Brain microvascular endothelial cell (primary cell): Measurements from ENCODE around the gene NPM3.

ENCODE experiments used
- DNase-seq: peaks from one replicate; pipeline ENCODE4 v3.0.0-alpha.2; 2020
- H3K27ac ChIP-seq: fragments of 250-450 bp; sonication (Bioruptor Pico); 2 replicates; pipeline ENCODE4 v1.5.1; 2020; ENCODE audit warnings: mild to moderate bottlenecking, moderate library complexity
- H3K27me3 ChIP-seq: fragments of 250-450 bp; sonication (Bioruptor Pico); replicated peaks from 2 replicates; pipeline ENCODE4 v1.5.1; 2020; ENCODE audit warnings: mild to moderate bottlenecking
- H3K36me3 ChIP-seq: fragments of 250-450 bp; sonication (Bioruptor Pico); replicated peaks from 2 replicates; pipeline ENCODE4 v1.5.1; 2020; ENCODE audit warnings: mild to moderate bottlenecking
- H3K4me3 ChIP-seq: 2 replicates; pipeline ENCODE4 v1.5.1; 2011; ENCODE audit warnings: low read depth, mild to moderate bottlenecking, control low read depth, low read length, moderate library complexity
- in situ Hi-C: cut with HindIII; loops from 2 replicates; pipeline ENCODE4 v1.10.0; 2017; ENCODE audit warnings: low sequenced_read_pairs, low pct_ligation_motif_present
- TF ChIP-seq, protein P1 (sequence below): IDR thresholded peaks from 2 replicates; pipeline ENCODE4 v1.5.1; 2011; ENCODE audit warnings: low read depth, mild to moderate bottlenecking, moderate library complexity, low read length, control low read depth, inconsistent platforms; ENCODE audit errors: missing control alignments

The NPM3 gene, protein sequence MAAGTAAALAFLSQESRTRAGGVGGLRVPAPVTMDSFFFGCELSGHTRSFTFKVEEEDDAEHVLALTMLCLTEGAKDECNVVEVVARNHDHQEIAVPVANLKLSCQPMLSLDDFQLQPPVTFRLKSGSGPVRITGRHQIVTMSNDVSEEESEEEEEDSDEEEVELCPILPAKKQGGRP

DNA sequence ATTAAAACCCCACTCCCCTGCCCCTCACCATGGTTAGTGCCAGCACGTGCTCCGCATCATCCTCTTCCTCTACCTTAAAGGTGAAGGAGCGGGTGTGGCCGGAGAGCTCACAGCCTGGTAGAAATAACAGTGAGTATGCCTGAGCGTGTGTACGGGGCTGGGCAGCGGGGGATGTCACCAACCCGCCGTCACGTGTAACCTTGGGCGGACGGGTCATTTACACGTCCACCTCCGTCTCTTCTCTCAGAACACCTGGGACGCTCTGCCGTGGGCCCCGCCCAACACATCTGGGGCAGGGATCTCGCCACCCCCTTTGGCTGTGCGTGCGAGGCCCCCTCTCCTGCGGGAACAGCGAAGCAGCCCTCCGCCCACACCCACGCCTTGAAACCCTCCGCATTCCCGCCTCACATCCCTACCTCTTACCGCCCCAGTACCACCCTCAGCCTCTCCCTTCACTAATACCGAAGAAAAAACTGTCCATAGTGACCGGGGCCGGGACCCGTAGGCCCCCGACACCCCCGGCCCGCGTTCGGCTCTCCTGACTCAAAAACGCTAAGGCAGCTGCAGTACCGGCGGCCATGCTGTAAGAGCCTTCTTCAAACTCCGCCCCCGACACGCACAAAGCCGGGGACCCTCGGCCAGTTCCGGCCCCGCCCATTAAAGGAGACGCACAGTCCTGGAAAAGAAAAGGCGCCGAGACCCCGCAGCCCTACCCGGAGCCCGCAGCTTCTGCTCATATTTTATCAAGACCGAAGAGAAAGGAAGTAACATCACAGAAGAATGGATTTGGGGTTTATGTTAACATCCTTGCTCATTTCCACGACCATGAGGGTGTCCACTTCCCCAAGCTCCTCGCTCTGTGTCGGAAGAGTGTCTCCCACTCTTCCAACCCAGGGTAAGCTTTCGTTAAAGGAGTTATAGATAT, at the start of gene NPM3:
Gene NPM3 (minus strand): TSS at position 636 of the 925 bp plus-strand sequence. CDS start 56 bp downstream, at position 580.
- Histone ChIP-seq H3K36me3 (peaks cover 41% of the 10 kb centered on the region), H3K27me3 (no peaks in the 10 kb centered on the region), H3K27ac (peak within 1 kb of the TSS; percentile 69), H3K4me3 (peak within 1 kb of the TSS; percentile 92)
- in situ Hi-C loops: no loop called here
- TF ChIP-seq, protein P1, sequence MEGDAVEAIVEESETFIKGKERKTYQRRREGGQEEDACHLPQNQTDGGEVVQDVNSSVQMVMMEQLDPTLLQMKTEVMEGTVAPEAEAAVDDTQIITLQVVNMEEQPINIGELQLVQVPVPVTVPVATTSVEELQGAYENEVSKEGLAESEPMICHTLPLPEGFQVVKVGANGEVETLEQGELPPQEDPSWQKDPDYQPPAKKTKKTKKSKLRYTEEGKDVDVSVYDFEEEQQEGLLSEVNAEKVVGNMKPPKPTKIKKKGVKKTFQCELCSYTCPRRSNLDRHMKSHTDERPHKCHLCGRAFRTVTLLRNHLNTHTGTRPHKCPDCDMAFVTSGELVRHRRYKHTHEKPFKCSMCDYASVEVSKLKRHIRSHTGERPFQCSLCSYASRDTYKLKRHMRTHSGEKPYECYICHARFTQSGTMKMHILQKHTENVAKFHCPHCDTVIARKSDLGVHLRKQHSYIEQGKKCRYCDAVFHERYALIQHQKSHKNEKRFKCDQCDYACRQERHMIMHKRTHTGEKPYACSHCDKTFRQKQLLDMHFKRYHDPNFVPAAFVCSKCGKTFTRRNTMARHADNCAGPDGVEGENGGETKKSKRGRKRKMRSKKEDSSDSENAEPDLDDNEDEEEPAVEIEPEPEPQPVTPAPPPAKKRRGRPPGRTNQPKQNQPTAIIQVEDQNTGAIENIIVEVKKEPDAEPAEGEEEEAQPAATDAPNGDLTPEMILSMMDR: no peak
- peak; percentile 82 for DNase-seq

DNA sequence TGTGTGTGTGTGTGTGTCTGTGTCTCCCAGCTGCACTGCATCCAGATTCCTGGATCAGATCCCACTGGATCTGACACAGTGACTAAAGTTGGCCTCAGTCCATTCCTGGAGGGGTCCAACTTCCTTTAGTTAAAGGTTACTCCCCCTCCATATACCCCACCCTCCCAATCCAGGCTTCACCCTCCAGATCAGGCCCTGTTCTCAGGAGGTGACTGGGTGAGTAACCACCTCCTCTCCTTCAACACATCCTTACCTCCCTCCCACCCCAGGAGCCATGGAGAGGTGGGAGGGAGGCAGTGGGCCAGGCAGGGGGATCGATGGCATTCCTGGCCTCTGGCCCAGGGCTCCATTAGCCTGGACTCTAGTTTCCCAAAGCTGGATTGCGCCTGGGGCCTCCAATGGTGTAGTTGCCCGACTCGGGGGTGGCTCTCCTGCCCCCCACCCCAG, 49.1 kb upstream of the NPM3 start:
- in situ Hi-C loops: no loop called here
- TF ChIP-seq, protein P1: no peak
- H3K36me3 ChIP-seq: no peaks in the 10 kb centered on the region
- H3K4me3 ChIP-seq: no peak overlapping the region
- no peaks in the 10 kb centered on the region for H3K27me3 ChIP-seq
- no peak for DNase-seq
- H3K27ac ChIP-seq: no peak overlapping the region

DNA sequence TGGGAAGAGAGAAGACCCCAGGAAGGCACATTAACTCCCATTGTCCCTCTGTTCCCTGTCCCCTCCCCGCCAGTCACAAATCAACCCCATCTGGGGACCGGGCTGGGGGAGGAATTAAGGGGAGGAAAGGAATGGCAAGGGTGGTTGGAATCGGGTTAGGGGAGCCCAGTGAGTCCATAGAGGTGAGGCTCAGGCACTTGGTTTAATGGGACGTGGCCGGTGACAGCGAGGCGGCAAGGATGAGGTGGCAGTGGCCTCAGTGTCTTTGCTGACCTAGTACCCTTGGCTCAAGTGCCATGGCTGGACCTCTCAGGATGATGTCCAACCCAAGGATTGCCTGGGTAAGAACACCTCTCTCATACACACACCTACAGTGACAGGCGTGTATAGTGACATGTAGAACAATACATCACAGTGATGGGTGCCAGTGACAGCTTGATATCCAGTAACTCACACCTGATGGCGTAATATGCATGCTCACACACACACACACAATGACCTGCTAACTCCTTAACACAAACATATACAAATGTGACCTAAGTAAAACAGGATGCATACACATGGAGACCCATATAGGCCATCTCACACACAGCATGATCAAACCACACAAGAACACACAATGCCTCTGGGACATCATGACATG, 48.0 kb upstream of the NPM3 start:
- in situ Hi-C loops: no loop called here
- peak overlapping the region; percentile 64 for H3K4me3 ChIP-seq
- no peak overlapping the region for H3K27ac ChIP-seq
- no peak for DNase-seq
- TF ChIP-seq, protein P1: no peak
- no peaks in the 10 kb centered on the region for H3K27me3 ChIP-seq
- no peaks in the 10 kb centered on the region for H3K36me3 ChIP-seq

DNA sequence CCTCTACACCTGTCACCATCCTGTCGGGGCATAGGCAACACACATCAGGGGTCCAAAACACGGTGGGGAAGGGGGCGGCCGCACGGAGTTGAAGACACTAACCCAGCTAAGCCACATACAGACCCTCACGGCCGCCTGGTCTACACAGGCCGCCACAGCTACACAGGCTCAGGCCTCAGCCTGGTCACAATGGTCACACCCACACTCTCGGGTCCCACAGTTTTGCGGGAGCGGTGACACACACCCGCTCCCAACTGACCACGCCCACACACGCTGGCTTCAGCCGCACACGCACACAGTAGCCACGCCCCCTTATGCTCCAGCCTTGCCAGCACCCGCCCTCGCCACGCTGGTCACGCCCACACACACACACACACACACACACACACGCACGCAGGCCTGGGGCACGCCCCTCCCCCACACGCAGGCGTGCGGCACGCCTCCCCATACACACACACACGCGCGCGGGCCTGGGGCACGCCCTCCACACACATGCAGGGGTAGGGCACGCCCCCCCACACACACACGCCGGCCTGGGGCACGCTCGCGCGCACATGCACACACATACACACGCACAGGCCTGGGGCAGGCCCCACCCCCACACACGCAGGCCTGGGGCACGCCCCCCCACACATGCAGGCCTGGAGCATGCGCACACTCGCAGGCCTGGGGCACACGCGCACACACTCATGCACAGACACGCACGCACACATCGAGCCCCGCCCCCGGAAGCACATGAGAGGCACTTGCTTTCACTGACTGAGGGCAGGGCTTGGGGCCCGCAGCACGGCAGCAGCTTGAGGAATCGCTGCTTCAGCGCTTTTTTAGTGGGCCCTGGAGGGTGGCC, 47.3 kb upstream of the NPM3 start:
- TF ChIP-seq, protein P1: peak; percentile 1
- H3K4me3 ChIP-seq: peak overlapping the region; percentile 64
- DNase-seq: peak; percentile 86
- no peaks in the 10 kb centered on the region for H3K27me3 ChIP-seq
- in situ Hi-C loops: no loop called here
- no peak overlapping the region for H3K27ac ChIP-seq
- no peaks in the 10 kb centered on the region for H3K36me3 ChIP-seq

DNA sequence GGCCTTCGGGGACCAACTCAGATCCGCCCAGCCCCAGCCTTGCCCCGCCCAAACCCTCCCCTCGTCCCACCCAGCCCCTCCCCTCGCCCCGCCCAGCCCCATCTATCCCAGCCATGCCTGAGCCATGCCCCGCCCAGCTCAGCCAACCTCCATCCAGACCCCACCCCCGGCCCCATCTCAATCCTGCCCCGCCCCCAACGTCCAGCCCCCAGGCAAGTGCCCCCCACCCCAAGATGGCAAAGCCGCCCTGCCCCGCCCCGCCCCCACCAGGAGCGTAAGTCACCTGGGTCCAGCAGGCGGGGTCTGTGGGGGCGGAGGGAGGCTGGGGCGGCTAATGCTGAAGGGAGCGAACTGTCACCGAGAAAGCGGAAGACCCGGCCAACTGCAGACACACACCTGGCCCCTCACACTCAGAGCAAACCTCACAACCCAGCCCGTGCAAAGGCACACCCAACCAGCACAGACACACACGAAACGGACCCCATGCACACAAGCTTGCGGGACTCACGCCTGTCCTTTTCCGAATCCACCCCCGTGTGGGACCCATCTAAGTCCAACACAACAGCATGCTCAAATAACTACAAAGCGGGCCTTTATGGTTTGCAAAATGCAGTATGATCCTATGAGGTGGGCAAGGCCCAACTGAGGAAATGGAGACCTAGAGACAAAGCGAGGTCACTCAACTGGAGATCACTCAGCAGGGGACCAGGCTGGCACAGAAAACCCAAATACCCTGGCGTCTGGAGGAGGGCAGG, 46.5 kb upstream of the NPM3 start:
- TF ChIP-seq, protein P1: no peak
- Histone ChIP-seq H3K4me3 (peak overlapping the region; percentile 64), H3K27ac (no peak overlapping the region), H3K27me3 (no peaks in the 10 kb centered on the region), H3K36me3 (no peaks in the 10 kb centered on the region)
- DNase-seq: no peak
- in situ Hi-C loops: no loop called here
